ENCODE measurements around the gene RNF215.
"Not testable (repeated sequence)": the region's sequence is repeated elsewhere in the genome, so short reads cannot be mapped to it uniquely, and the experiment has no call there.

Gene RNF215

DNA sequence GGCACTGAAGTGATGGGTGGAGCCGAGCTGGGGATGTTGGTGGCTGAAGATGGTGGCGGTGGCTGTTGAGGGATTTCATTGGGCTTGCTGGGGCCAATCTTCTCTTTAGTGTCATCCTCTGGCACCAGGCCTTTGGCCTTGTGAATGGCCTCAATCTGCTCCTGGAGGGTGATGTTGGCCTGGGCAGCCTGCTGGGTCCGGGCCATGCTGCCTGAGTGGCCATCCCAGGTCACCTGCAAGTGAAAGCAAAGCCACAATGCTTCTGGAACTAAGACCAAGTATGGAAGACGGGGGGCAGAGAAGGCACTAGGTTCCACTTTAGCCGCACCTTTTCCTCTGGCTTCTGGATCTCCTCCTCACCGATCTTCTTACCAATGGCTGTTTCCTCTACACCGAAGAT is 48.4 kb downstream of the RNF215 start:
- H3K27ac ChIP-seq = no peak overlapping the region
- TF ChIP-seq, protein P1, sequence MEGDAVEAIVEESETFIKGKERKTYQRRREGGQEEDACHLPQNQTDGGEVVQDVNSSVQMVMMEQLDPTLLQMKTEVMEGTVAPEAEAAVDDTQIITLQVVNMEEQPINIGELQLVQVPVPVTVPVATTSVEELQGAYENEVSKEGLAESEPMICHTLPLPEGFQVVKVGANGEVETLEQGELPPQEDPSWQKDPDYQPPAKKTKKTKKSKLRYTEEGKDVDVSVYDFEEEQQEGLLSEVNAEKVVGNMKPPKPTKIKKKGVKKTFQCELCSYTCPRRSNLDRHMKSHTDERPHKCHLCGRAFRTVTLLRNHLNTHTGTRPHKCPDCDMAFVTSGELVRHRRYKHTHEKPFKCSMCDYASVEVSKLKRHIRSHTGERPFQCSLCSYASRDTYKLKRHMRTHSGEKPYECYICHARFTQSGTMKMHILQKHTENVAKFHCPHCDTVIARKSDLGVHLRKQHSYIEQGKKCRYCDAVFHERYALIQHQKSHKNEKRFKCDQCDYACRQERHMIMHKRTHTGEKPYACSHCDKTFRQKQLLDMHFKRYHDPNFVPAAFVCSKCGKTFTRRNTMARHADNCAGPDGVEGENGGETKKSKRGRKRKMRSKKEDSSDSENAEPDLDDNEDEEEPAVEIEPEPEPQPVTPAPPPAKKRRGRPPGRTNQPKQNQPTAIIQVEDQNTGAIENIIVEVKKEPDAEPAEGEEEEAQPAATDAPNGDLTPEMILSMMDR (conservative IDR thresholded peaks at IDR 0.05) = no peak

DNA sequence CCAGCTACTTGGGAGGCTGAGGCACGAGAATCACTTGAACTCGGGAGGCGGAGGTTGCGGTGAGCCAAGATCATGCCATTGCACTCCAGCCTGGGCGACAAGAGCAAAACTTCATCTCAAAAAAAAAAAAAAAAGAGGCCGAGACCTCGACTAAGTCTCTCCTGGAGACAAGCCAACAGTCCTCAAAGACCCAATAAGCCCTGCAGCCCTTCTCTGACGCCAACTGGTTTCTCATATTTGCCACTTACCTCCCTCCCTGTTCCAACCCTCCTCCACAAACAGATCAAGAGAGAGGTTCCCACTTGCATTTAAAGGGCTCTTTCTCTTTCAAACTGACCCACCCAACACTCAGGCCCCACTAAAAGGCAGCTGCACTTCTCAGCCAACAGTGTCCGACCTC is 48.9 kb downstream of the RNF215 start:
- H3K27ac ChIP-seq = not testable (repeated sequence)

DNA sequence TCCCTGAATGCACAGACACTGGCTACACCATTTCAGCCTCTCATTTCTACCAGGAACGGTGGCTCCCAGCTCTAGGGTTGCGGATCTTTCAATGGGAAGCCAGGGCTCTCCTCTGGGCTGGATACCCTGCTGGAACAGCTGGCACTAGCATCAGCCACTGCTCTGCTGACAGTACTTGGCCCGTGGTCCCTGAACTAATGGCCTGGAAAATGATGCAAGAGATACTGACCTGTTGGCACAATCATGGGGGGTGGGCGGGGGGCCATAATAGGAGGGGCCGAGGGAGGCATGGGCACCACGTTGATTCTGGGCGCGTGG is 49.8 kb downstream of the RNF215 start:
- H3K27ac ChIP-seq = no peak overlapping the region
- TF ChIP-seq, protein P1 (conservative IDR thresholded peaks at IDR 0.05) = no peak

DNA sequence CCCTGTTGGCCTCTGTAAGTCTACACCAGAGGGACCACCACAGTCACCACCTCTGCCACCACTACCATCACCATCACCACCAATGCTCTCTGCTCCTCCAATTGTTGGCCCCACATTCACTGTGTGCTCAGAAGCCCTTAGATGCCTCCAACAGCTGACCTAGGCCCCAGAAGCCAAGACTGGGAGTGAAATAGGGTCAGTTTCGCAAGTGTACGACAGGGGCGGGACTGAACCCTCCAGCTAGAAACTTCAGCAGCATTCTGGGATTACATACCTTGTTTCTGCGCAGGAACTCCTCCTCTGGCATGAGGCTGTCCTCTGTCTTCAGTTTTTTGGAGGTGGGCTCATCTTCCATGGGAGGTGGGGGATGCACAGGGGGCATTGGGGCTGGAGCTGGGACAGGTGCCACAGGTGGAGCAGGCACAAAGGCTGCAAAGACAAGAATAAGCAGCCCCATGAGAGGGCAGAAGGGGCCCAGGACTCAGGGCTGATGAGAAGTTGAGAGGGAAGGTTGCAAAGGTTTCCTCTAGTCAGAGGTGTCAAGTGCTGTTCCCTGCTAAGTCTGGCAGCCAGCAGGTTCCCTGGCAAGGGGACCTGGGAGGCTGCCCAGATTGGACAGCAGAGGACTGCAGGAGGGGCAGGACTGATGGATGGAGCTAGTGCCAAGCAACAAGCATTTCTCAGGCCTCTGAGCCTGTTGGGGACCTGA is 50.3 kb downstream of the RNF215 start:
- H3K27ac ChIP-seq = no peak overlapping the region
- TF ChIP-seq, protein P1 (conservative IDR thresholded peaks at IDR 0.05) = no peak

DNA sequence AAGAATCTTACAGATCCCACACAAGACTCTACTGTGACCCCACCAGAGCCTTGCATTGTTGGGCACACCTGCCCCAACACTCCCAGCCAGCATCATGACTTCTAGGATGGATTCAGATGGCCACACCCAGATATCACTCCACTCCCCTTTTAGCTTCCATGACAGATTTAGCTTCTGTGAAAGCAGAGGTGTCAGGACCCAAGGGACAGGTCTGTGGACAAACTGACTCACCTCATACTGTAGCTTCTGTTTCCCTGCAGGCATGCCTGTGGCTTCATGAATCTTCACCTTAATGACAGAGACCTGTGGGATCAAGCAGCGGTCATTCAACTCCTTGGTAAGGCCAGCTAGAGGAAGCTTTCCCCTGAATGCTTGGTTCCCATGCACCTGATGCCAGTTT is 52.0 kb downstream of the RNF215 start:
- TF ChIP-seq, protein P1 (conservative IDR thresholded peaks at IDR 0.05) = no peak
- no peak overlapping the region for H3K27ac ChIP-seq

DNA sequence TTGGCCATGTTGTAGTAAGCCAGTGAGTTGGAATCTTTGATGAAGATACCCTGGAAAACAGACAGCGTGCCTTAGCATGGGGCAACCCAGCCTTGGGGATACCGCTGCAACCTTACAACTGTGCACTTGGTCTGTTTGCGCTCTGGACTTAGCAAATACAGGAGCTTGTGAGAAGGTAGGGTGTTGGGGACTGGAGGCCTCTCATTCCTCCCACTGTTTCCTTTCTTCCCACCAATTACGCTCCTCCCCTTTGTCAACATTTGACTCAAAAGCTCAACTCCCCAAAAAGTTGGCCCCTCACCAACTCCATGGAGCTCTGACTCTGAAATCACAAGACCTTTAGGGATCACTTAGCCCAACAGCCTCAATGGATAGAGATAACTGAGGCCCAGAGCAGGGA is 52.6 kb downstream of the RNF215 start:
- TF ChIP-seq, protein P1 (conservative IDR thresholded peaks at IDR 0.05) = no peak
- H3K27ac ChIP-seq = no peak overlapping the region

DNA sequence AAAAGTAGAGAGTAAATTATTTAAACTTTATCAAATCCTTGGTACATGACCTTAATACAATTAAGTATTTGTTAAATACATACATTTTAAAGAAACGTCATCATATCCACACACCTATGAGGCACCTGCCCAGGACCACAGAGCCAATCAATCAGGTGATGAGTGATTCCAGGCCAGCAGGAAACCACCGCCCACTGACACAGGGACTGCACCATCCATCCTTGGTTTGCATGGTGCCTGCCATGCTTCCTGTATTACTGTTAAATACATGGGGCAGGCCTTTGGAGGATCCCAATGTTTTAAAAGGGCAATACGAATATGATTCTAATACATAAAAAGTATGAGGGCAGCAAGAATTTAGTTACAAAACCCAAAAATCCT is 53.5 kb downstream of the RNF215 start:
- no peak overlapping the region for H3K27ac ChIP-seq
- TF ChIP-seq, protein P1 (conservative IDR thresholded peaks at IDR 0.05) = no peak

DNA sequence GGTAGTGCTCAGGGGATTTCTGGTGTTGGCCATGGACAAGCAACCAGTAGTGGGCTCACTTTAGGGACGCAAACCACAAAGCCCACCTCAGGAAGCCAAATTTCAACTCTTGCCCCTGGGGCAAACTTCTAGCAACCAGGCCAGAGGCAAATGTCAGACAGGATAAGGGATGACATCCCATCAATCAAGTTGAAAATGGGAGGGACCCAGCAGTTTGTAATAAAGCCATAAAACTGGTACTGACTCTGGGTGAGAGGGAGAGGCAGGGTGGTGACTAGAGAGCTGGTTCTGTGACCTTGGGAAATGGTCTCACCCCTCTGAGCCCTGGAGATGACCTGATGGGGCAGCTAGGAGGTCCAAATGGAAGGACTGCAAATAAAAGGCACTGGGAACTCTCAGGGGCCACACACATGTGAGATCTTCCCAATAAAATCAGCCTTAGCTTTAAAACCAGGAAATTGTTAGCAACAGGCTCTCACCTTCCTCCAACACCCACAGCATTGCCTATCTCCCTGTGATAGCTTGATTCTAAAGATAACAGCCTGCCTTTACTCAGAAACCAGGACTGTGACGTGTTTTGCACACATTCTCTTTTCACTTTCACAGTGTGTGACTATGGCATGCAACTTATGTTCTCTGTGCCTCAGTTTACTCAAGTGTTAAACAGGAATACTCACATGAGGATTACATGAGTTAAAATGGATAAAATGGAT is 54.1 kb downstream of the RNF215 start:
- no peak overlapping the region for H3K27ac ChIP-seq
- TF ChIP-seq, protein P1 (conservative IDR thresholded peaks at IDR 0.05) = no peak
